Kidney epithelial cell (primary cell): ENCODE results near the gene KSR2. TPM values are rescaled to one million over a fixed set of nuclear protein-coding genes. Genes with fewer than 3 reads are reported as not detected.
"Not testable (repeated sequence)": the region's sequence is repeated elsewhere in the genome, so short reads cannot be mapped to it uniquely, and the experiment has no call there.

Experiments
- DNase-seq: peaks from one replicate; pipeline ENCODE4 v3.0.0-alpha.2; 2010; ENCODE audit warnings: low read depth
- H3K27me3 ChIP-seq: 2 replicates; pipeline ENCODE4 v1.6.0; 2011; ENCODE audit warnings: low read length; ENCODE audit not compliant: control insufficient read depth, insufficient read depth
- H3K36me3 ChIP-seq: 2 replicates; pipeline ENCODE4 v1.5.1; 2011; ENCODE audit warnings: low read length; ENCODE audit not compliant: control insufficient read depth, insufficient read depth
- H3K4me3 ChIP-seq: 2 replicates; pipeline ENCODE4 v1.5.1; 2011; ENCODE audit warnings: low read depth, mild to moderate bottlenecking, control low read depth, low read length
- CTCF ChIP-seq: IDR thresholded peaks from 2 replicates; pipeline ENCODE4 v1.5.1; 2011; ENCODE audit warnings: mild to moderate bottlenecking, moderate library complexity, low read length, control low read depth, inconsistent platforms; ENCODE audit not compliant: insufficient read depth, poor library complexity, severe bottlenecking
- total RNA-seq: library from RNA; depleted of rRNA; stranded (reverse); fragments of >200 nt; gene quantifications from 2 replicates; pipeline ENCODE4 v1.2.3, GENCODE V29; 2015

The KSR2 gene
- total RNA-seq, 1 donor from 2014 or later: 0.29 TPM

- Histone ChIP-seq H3K27me3 (peaks cover 3% of the 10 kb centered on the region), H3K4me3 (no peak overlapping the region), H3K36me3 (no peaks in the 10 kb centered on the region)
- TF ChIP-seq CTCF: no peak
- DNase-seq: no peak
These were observed 90.2 kb downstream of the KSR2 start for GRCh38 chr12:117878605-117879004.

- H3K4me3 ChIP-seq: no peak overlapping the region
- no peak for TF ChIP-seq CTCF
- peaks cover 3% of the 10 kb centered on the region for H3K27me3 ChIP-seq
- H3K36me3 ChIP-seq: no peaks in the 10 kb centered on the region
- DNase-seq: no peak
These were observed 92.4 kb downstream of the KSR2 start for GRCh38 chr12:117876436-117876816.

- TF ChIP-seq CTCF: no peak
- Histone ChIP-seq H3K27me3 (peaks cover 3% of the 10 kb centered on the region), H3K4me3 (no peak overlapping the region), H3K36me3 (no peaks in the 10 kb centered on the region)
- no peak for DNase-seq
These were observed 92.9 kb downstream of the KSR2 start for GRCh38 chr12:117875744-117876435.

- Histone ChIP-seq H3K4me3 (no peak overlapping the region), H3K36me3 (no peaks in the 10 kb centered on the region), H3K27me3 (peaks cover 3% of the 10 kb centered on the region)
- DNase-seq: no peak
- TF ChIP-seq CTCF: peak; percentile 87
These were observed 93.9 kb downstream of the KSR2 start for GRCh38 chr12:117874842-117875434.

GRCh38 chr12:117874198-117874597 is 94.6 kb downstream of the KSR2 start:
- not testable (repeated sequence) for H3K27me3 ChIP-seq, H3K4me3 ChIP-seq, DNase-seq, H3K36me3 ChIP-seq

- TF ChIP-seq CTCF: no peak
- Histone ChIP-seq H3K27me3 (peaks cover 3% of the 10 kb centered on the region), H3K4me3 (no peak overlapping the region), H3K36me3 (no peaks in the 10 kb centered on the region)
- no peak for DNase-seq
These were observed 96.1 kb downstream of the KSR2 start for GRCh38 chr12:117872546-117873169.
